Gastrocnemius medialis (tissue), 4 donors: ENCODE measurements around the gene EPN3. TPM values are rescaled to one million over a fixed set of nuclear protein-coding genes. Genes with fewer than 3 reads are reported as not detected.

ENCODE experiments used
- ATAC-seq, 2 donors: fragments of 150-250 bp; one replicate each; pipeline ENCODE4 v1.9.1; 2016
- DNase-seq, 2 donors: peaks; one replicate each; pipeline ENCODE4 v3.0.0-alpha.2; 2019
- H3K27ac ChIP-seq, 4 donors: fragments of 200-600 bp; sonication (generic); 1 replicate in 1 of 4; 2 replicates in 3 of 4; pipeline ENCODE4 v1.5.1; 2016 to 2018; ENCODE audit warnings: mild to moderate bottlenecking in 2 of 4, moderate library complexity in 1 of 4
- H3K27me3 ChIP-seq, 3 donors: fragments of 200-600 bp; sonication (generic) in 2 of 3; 1 replicate in 1 of 3; 2 replicates in 2 of 3; pipeline versions ENCODE4 v1.5.1 to v1.6.0; 2016 to 2019; ENCODE audit warnings: mild to moderate bottlenecking in 1 of 3, moderate library complexity in 1 of 3
- H3K36me3 ChIP-seq, 2 donors: fragments of 200-600 bp; sonication (generic) in 1 of 2; one replicate each; pipeline ENCODE4 v1.5.1; 2017 to 2018
- H3K4me1 ChIP-seq, 2 donors: fragments of 200-600 bp; sonication (generic) in 1 of 2; one replicate each; pipeline ENCODE4 v1.5.1; 2016 to 2017; ENCODE audit warnings: mild to moderate bottlenecking in 2 of 2
- H3K4me3 ChIP-seq, 4 donors: fragments of 200-600 bp; sonication (generic) in 3 of 4; 1 replicate in 1 of 4; 2 replicates in 3 of 4; pipeline ENCODE4 v1.5.1; 2016 to 2019; ENCODE audit warnings: mild to moderate bottlenecking in 2 of 4
- H3K9me3 ChIP-seq, 3 donors: fragments of 200-600 bp; sonication (generic) in 2 of 3; 1 replicate in 1 of 3; 2 replicates in 2 of 3; pipeline ENCODE4 v1.5.1; 2016 to 2019
- CTCF ChIP-seq, 5 experiments: fragments of 450-650 bp in 3 of 5; fragments of 200-600 bp in 2 of 5; sonication (generic) in 2 of 5; IDR thresholded peaks in 4 of 5; conservative IDR thresholded peaks in 1 of 5; 1 replicate in 4 of 5; 2 replicates in 1 of 5; pipeline ENCODE4 v1.5.1; 2016 to 2019; ENCODE audit warnings: antibody characterized with exemption in 5 of 5, mild to moderate bottlenecking in 3 of 5, moderate library complexity in 3 of 5
- POLR2A ChIP-seq, 2 donors: fragments of 450-650 bp; IDR thresholded peaks; one replicate each; pipeline ENCODE4 v1.6.1; 2017; ENCODE audit warnings: antibody characterized with exemption in 2 of 2, mild to moderate bottlenecking in 2 of 2, moderate library complexity in 2 of 2
- in situ Hi-C, 4 donors: fragments of 200-750 bp; cut with MboI; loops; one replicate each; pipeline versions ENCODE4 v1.15.0 to v1.8.0; 2017; ENCODE audit warnings: low sequenced_read_pairs in 4 of 4
- intact Hi-C: fragments of 100-400 bp; cut with DNase I; formaldehyde crosslinking; loops from one replicate; pipeline ENCODE4 v1.15.1; 2023; ENCODE audit warnings: low total_unique reads
- total RNA-seq, 4 donors: library from RNA; depleted of rRNA; stranded (reverse); fragments of >200 nt; gene quantifications; one replicate each; pipeline versions ENCODE4 v1.1.0 to v1.2.3, GENCODE V29; 2016

The EPN3 gene
- total RNA-seq, 4 donors from 2014 or later: not detected

GRCh38 chr17:50572541-50572940, 40.0 kb downstream of the EPN3 start:
- H3K4me3 ChIP-seq: no peak overlapping the region
- H3K27me3 ChIP-seq: no peaks in the 10 kb centered on the region
- no peak for ATAC-seq
- no peak for DNase-seq
- no peak overlapping the region for H3K27ac ChIP-seq
- in situ Hi-C loops (no loop called here), intact Hi-C loops (no loop called here)
- no peaks in the 10 kb centered on the region for H3K36me3 ChIP-seq
- H3K4me1 ChIP-seq: no peaks in the 10 kb centered on the region
- TF ChIP-seq POLR2A (IDR thresholded peaks at IDR 0.05): no peak
- no peak for TF ChIP-seq CTCF (IDR thresholded peaks at IDR 0.05 in 4 of 5, conservative IDR thresholded peaks at IDR 0.05 in 1 of 5)
- no peaks in the 10 kb centered on the region for H3K9me3 ChIP-seq

- H3K4me1 ChIP-seq: no peaks in the 10 kb centered on the region
- intact Hi-C loops (no loop called here), in situ Hi-C loops (no loop called here)
- H3K27ac ChIP-seq: no peak overlapping the region
- no peaks in the 10 kb centered on the region for H3K27me3 ChIP-seq
- DNase-seq (no peak), ATAC-seq (no peak)
- TF ChIP-seq CTCF (IDR thresholded peaks at IDR 0.05 in 4 of 5, conservative IDR thresholded peaks at IDR 0.05 in 1 of 5) (no peak), POLR2A (IDR thresholded peaks at IDR 0.05) (no peak)
- no peaks in the 10 kb centered on the region for H3K36me3 ChIP-seq
- H3K9me3 ChIP-seq: no peaks in the 10 kb centered on the region
- no peak overlapping the region for H3K4me3 ChIP-seq
These were observed 41.5 kb downstream of the EPN3 start for GRCh38 chr17:50573866-50574611.

GRCh38 chr17:50575581-50576210, 43.2 kb downstream of the EPN3 start:
- ATAC-seq: no peak
- in situ Hi-C loops (no loop called here), intact Hi-C loops (no loop called here)
- no peaks in the 10 kb centered on the region for H3K9me3 ChIP-seq
- TF ChIP-seq POLR2A (IDR thresholded peaks at IDR 0.05) (no peak), CTCF (IDR thresholded peaks at IDR 0.05 in 4 of 5, conservative IDR thresholded peaks at IDR 0.05 in 1 of 5) (no peak)
- DNase-seq: no peak
- H3K27me3 ChIP-seq: no peaks in the 10 kb centered on the region
- H3K4me3 ChIP-seq: no peak overlapping the region
- H3K4me1 ChIP-seq: no peaks in the 10 kb centered on the region
- no peak overlapping the region for H3K27ac ChIP-seq
- H3K36me3 ChIP-seq: no peaks in the 10 kb centered on the region

GRCh38 chr17:50576864-50577263, 44.3 kb downstream of the EPN3 start:
- intact Hi-C loops: no loop called here
- Histone ChIP-seq H3K4me1 (no peaks in the 10 kb centered on the region), H3K36me3 (no peaks in the 10 kb centered on the region), H3K4me3 (no peak overlapping the region), H3K27me3 (no peaks in the 10 kb centered on the region), H3K27ac (no peak overlapping the region), H3K9me3 (no peaks in the 10 kb centered on the region)
- no peak for DNase-seq
- TF ChIP-seq POLR2A (IDR thresholded peaks at IDR 0.05) (no peak), CTCF (IDR thresholded peaks at IDR 0.05 in 4 of 5, conservative IDR thresholded peaks at IDR 0.05 in 1 of 5) (no peak)
- no peak for ATAC-seq
- in situ Hi-C loops: no loop called here
